SK-N-MC (cell line): ENCODE data around the gene FHIT.

Experiments used
- EZH2 ChIP-seq: fragments of 200-600 bp; sonication (generic); IDR thresholded peaks from one replicate; pipeline ENCODE4 v1.6.1; 2017; ENCODE audit warnings: antibody characterized with exemption
- FOXP2 ChIP-seq: optimal IDR thresholded peaks from 2 replicates; pipeline ENCODE3; 2011; ENCODE audit warnings: mild to moderate bottlenecking, moderate library complexity; ENCODE audit not compliant: insufficient read depth; ENCODE audit errors: extremely low read length, control extremely low read depth
- POLR2AphosphoS5 ChIP-seq: IDR thresholded peaks from 2 replicates; pipeline ENCODE4 v1.6.1; 2012; ENCODE audit warnings: mild to moderate bottlenecking, low read depth, low read length, borderline replicate concordance

DNA sequence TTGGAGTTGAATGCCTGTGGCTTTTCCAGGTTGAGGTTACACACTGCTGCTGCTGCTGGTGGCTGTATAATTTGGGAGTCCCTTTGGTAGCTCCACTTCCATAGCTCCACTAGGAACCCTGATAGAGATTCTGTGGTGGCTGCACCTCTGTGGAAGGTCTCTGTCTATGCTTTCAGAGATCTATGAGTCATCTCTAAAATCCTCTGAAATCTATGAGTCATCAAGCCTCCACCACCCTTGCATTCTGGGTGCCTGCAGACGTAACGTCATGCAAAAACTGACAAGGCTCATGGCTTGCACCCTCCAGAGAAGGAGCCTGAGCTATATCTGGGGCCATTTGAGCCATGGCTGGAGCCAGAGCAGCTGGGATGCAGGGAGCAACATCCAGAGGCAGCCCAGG, 1164.4 kb downstream of the FHIT start:
- TF ChIP-seq EZH2 (no peak), POLR2AphosphoS5 (no peak), FOXP2 (no peak)
